Fibroblast of skin of scalp (primary cell): Measurements from ENCODE around the gene TBX18.

Source experiments
- DNase-seq: peaks from one replicate; pipeline ENCODE4 v3.0.0-alpha.2; 2013

Gene TBX18

DNA sequence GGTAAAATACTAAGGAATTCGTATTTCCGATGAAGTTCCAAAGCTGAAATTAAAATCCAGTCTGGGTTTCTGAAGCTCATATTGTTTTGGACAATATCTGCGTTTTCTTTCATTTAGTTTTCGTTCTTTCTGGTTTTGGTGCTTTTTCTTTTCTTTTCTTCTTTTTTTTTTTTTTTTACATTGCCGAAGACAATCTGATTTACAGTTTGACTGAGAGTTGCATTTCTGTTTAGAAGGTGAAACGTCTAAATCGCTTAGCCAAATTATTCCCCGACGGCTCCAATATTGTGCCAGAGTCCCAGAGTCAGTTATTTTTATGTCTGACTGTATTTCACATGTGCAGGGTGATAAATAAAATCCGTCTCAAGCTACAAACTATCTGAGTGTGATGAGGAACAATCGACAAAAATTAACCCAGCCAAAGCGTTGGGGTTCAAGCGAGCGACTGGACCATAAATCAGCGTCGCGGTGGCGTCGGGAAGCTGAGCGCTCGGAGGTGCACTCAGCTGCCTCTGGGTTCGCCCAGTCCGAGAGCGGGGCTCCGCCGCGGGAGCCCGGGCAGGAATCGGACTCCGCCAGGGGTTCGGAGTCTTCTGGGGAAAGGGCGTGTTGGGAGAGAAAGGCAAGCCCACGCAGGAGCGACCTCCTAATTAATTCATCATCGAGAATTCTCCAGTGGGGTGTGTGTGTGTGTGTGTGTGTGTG lies 8.2 kb upstream of the TBX18 start:
- no peak for DNase-seq

DNA sequence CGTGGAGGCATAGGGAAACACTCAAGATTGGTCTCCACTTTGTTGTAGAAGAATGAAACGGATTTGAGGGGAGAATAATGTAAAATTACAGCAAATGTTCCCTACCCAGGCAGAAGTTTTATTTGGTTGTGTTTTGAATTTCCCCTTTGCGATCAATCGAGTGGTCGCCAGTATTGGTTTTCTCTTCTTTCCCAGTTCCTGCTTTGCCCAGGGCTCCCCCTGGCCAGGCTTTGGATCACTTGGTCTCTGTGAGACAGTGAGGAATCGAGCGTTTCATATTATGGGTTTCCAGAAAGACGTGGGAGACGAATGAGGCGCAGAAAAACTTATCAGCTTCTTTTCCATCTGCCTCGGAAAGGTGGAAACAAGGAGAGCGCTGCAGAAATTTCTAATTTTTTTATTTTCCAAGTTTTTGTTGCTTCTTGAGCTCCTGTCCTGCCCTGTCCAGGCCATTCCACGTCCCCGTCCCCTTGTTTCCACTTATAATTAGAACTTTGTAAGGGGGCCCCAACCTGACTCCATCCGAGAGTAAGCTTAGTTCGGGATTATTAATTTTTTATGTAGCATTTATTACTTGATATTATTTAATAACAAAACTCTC lies 7.5 kb upstream of the TBX18 start:
- no peak for DNase-seq

DNA sequence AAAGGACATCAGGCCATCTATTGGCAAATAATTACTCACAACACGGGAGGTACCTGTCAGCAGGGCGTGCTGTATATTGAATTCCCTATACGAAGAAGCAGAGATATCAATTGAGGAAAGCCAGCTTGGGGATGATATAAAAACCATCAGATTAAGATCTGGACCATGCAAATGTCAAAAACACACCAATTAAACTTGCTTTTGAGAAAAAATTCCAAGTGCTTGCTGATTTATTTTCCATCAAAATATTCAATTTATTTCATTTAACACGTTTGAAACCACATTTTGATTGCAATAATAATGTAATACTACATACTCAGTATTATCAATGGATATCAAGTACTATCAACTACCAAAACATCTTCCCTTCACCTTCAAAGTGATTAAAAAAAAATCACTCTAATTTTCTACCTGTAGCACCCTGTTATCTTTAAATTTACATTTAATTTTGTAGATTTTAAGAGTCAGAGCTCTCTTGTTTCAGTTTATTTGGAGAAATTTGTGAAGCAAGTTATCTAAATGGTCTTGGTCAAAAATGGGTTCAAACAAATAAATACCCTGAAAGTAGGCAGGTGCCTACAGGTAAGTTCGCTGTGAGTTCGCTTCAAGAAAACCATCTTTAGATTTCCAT lies 6.8 kb upstream of the TBX18 start:
- no peak for DNase-seq

DNA sequence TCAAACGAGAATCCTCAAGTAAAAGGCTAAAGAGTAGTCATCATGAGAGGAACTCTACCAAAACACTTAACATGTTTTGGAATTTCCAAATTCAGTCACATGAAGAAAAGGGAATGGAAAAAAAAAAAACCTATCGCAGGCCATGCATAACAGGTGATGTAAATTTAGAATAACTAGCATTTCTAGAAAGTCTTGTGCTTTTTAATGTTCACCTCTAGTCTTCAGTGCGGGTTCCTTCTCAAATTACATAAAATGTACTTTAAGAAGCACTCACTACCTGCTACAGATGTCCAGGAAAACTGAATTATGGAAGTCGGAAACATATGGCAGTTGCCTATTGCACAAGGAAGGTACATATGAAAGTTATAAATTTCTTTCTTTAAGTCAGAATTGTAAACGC lies 6.1 kb upstream of the TBX18 start:
- no peak for DNase-seq

DNA sequence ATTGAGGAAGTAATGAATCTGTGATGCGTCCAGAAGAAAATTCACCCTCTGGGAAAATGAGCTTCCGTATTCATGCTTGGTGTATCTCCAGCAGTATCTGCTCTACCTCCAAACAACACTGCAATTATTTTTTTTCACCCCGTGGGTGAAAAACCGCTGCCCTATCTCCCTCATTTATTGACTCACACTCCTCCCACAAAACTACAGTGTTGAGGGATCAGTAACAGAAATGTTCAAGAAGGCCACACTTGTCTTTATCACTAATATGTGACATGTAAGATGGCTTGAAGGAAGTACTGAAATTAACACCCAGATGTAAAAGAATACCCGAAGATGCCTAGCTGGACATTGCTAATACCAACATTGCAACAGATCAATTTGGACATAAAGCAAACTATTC lies 4.9 kb upstream of the TBX18 start:
- DNase-seq = no peak

DNA sequence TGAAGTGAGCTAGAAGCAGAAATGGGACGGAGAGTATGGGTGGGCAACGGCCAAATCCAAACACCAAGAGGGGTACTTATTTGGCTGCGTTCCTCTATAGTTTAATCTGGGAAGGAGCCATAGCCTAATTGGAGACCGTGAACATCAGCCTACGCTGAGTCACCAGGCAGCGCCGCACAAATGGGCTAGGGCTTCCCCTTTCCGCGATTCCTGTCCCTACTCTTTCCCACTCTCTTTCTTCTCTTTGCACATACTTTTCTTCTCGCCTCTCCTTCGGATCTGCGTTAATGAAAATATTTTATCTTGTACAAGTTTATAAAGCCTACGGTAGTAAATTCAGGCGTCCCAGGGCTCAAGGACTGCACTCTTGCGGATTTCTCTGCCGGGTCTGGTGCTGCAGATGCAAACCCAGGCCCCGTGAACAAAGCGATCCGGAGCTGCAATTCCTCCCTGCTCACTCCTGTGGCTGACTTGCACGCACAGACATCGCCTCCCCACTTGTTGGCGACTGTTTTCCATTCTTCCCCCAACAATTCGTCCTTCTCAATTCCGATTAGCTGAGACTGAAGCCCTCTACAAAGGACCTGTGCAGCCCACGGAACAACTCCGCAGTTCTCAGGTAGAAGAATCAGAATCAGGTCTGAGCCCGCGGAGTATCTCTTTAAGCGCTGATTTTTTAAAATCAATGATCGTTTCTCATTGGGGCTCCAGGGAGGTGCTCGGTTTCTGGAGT lies 4.2 kb upstream of the TBX18 start:
- DNase-seq = peak; percentile 50

DNA sequence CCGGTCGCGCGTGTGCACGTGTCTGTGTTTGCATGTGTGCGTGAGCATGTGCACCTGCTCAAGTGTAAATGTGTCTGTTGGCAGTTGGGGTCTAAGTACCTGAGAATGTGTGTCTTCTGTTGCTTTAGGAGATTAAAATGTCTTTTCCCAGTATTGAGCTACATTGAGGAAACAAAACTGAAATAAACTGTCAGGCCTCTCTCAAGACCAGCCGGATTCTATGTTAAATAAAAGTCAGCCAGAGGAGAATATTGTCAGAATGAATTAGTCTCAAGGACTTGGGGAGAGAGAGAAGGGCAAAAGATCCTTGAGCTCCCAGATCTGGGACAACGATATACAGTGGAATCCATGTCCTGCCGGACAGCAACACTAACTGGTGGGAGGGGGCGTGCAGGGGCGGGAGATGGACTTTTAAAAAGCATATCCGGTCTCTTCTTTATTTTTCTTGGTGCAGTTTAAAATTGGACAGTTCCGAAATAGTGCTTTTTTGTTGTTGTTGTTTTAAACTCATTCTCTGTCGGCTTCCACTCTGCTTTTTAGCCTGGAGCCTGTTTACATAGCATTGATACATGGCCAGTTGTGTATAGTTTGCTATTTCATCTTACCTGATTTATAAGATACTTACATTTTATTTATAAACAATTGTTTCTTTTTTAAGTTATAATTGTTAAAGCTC lies 3.3 kb upstream of the TBX18 start:
- no peak for DNase-seq

DNA sequence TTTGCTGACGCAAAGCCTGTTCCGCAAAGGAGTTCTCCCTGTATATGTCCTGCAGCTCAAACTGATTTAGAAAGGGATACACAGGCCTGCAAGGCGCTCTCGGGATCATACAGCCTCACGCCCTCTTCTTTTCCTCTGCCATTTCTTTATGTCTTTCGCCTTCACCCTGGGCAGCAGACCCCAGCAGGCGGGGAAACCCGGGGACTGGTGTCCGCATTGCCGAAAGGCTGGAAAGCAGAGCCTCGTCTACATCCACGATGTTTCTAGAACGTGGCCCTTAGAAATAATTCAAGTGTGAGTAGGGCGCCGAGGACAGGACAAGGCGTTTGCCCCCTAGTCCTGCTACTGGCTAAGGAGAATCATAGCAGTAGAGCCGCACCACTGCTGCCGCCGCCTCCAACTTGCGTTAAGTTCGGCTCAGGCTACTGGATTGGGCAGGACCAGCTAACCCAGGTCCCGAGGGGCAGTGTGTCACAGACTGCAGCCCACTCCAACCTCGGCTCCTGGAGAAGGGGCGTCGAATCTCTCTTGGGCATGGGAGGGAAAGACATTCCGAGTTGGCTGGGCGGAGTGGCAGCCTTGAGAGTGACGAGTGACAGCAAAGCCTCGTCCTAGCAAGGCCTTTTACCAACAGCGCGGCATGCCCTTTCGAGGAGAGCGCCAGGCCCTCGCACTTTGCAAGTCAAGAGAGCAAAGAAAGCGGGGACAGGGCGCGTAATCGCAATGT lies 2.6 kb upstream of the TBX18 start:
- DNase-seq = no peak

DNA sequence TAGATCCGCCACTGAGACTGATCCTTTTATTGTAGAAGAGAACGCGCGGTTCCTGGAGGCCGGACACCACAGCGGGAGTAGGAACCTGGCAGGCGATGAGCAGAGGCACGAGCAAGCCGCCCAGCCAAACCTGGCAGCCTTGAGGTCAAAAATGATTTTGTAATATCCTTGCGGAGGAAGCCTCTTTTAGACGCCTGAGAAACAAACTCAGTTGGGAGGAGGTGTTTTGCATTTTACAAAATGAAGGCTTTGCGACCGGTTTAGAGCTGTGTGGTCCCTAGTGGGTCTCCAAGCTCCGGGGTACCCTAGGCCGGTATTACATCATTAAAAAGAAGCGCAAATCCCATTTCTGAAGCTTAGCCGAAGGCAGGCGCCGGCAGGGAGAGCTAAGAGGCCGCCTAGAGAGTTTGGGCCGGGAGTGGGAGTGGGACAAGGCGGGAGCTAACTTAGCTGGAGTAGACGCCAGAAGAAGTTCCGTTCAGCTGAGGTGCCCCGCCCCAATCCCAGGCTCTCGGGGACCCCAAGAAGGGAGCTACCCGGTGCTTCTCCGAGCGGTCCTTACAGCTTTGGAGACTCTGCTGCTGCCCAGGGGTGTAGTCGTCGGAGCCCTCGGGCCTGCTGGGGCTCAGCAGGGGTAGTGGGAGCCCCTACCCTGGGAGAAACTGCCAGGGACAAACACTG lies 1.9 kb upstream of the TBX18 start:
- DNase-seq = no peak

DNA sequence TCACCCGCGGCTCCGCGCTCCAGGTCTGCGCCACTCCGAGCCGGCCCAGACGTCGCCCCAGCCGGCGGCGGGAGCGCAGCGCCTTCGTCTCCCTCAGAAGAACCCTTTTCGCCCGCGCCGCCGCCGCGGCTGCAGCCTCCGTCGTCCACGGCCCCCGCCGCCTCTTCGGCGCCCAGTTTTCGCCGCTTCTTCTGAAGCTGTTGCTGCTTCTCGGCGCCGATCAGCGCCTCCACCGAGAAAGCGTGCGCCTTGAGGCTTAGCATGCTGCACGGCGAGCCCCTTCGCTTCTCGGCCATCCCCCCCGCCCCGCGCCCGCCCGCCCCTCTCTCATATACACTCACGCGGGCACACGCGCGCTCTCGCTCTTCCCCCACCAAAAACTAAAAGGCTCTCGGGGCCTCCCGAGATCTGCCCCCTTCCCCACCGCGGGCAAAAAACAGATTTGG lies 489 bp downstream of the TBX18 start:
- DNase-seq = no peak

DNA sequence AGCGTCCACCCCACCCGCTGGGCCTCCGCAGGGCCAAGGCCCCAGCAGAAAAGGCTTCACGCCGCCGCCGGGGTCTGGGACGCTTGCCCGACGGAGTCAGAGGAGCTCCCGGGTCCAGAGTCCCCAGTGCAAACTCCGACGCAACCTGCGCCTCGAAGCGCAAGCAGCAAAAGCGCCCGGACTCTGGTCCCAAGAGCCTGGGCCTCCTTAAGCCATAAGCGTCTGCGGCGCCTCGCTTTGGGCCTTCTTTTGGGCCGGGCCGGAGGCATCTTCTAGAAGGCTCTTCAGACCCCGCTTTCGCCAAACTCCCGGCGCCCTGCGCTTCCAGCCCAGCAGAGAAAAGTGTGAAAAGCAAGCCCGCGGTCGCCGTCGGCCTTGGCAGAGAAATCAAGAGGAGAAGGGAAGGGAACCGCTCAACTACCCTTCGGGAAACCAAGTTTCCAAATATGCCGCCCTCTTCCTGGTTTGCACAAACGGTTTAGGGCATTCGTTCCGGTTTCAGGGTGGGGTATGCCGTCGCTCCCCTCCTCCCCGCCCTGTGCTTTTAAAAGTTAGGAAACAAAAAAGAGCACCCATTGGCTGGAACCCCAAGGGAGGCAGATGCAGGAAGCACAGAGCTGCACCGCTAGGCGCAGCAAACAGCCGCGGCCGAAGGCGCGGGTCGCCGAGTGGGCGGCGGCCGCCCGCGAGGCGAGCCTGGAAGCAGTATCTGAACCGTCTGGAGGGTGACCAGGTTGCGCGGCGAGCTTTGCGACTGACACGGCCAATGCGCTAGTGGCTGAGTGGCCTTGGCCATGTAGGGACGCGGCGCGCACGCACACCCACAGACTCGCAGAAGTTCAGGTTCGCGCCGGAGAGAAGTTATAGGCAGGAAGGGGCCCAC lies 1.2 kb downstream of the TBX18 start:
- peak; percentile 91 for DNase-seq

DNA sequence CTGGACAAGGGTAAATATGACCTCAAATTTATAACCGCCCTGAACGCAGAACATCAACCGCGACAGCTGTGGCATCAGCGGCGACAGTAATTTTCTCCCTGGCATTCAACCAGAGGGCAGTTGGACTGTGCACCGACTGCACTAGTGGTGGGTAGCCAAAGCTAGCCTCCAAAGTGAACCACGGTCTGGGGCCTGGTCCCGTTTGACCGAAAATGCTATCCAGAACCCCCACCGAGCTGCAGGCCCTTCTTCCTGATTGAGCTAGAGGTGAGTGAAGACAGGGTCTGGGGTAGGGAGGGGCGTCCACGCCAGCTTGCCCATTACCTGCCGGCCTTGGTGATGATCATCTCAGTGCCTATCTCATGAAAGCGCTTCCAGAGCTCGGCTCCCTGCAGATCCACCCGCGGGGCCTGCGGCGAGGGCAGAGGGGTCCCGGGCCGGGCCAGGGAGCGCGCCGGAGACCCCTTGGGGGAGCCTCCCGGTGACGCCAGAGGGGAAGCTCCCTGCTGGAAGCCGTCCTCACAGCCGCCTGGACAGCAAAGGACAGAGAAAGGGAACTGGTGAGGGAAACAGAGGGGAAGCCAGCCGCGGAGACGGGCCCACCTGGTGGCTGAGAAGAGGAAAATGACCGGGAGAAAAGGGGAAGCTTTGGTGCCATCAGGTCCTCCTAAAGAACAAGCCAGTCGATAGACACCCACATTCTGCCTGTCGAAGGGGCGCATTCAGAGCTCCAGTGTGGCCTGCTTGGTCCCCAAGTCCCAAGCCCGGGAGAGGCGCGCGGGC lies 2.0 kb downstream of the TBX18 start:
- peak; percentile 66 for DNase-seq

DNA sequence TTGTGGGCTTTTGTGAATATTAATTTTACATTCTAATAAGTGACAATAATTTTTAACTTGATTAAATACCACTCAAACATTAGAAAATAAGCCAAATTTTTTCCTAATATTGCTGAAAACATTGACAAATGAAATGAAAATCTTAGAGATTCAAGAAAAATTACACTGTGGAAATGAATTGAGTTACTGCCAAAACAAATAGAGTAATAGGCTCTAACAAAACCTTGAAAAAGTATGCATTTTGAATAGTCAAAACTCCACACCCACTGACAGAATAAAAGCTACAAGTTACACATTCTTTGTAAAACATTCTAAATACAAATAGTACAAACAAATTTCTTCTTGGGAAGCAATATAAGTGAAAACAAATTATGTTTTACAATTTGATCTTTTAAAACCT lies 5.9 kb downstream of the TBX18 start:
- peak; percentile 35 for DNase-seq

DNA sequence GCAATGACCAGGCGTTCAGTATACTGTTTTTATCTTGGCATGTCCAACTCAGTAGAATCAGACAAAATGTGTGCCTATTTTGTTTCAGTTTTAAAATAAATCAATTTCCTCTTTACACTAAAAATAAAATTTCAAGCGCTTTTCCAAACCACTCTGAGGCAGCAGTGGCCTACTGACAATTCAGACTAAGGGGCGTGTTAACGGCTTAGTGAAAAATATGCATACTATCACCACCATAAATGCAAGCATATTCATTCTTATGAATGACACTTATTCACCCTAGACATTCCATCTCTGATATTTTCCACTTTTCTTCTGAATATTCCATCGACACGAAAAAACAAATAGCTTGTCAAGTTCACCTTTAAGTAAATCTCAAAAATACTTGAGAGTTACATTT lies 7.5 kb downstream of the TBX18 start:
- DNase-seq = no peak

DNA sequence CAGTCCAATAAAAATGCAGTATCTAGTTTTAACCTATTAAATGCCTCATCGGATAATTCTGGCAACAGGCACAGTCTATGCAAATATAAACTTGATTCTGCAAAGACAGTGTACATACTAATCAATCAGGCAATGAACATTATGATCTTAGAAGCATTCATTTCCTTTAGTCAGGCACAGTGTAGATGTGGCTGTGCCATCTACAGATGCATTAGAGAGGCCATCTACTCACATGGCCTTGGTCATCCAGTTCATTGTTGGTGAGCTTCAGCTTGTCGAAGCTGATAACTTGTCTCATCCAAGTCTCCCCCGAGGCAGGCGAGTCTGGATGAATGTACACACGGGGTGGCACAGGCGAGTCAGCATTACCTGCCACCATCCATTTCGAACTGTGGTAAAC lies 7.9 kb downstream of the TBX18 start:
- no peak for DNase-seq

DNA sequence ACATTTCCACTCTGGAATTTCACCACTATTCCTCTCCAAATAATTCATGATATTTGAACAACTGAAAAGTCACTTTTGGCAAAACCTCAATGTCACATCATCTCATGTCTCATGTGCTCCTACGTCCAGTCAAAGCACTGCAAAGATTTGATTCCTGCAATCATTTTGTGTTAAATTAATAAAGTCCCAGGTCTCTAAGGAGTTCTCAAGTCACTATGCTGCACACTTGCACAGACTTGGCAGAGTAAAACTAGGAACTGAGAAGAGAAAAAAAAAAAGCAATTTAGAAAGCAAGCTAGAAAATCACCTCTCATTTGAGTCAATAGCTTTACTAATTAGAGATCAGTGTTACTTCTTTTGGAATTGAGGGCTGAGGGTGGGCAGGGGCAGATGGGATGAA lies 11.2 kb downstream of the TBX18 start:
- no peak for DNase-seq

DNA sequence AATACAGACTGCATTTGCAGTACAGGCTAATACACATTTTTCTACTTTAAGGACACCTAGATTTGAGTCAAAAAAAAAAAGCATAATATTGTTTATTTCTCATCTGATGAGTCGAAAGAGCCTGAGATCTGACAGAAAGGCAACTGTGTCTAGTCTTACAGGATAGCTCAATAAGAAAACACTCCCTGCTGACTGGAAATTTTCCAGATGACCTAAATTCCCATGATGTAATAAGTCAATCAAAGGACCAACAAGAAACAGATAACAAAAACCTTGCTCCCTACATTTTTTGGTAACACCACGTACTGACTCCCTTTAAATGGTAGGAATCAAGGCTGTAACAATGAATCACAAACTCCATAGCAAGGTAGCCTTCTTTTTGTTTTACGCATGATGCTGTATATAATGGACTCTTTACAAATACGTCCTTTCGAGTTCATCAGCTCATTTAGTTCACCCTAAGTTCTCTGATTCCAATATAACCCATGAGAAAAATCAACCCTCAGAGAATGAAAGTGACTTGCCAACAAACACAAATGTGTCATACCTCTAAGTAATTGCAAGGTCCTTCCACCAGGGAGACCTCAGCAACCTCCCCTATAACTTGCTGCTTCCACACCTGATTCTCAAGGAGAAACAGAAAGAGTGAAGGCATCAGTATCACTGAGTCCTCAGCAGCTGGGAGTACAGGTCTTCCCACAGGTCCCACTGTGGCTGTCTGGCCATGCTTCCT lies 12.1 kb downstream of the TBX18 start:
- peak; percentile 62 for DNase-seq

DNA sequence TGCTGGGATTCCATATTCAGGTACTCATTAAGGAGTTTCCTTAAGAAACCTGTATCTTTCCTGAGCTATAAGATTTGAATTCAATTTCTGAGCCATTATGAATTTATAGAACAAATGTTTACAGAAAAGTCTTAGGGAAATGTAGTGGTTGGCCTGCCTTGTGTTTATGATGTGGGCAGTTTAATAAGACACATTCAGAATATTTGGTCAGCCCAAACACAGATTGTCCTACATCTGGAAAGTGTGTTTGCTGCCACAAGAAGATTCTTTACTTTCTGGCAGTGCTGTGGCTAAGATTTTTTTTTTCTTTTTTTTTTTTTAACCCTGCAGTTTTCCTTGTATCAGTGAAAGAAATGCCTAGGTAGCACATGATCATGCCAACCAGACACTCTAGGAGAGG lies 15.2 kb downstream of the TBX18 start:
- DNase-seq = no peak

DNA sequence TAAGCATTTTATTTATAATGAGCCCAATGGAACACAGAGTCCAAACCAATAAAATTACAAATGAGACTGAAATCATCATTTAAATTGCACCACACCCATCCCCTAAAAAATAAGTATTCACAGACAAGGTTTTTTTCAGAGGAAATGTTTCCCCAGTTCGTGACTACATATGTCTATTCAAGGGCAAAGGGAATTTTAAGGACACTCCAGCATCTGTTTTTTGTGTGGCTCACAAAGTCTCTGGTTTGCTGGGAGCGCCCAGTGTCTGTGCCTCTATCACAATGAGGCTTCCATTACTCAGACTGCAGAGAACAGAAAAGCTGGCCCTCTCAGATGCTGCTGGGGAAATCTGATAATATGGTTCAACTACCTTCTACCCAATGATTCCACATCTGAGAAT lies 16.0 kb downstream of the TBX18 start:
- no peak for DNase-seq
